H9 (cell line): ENCODE results near the gene BFSP1. TPM values are rescaled to one million over a fixed set of nuclear protein-coding genes. Genes with fewer than 3 reads are reported as not detected.

Experiments
- DNase-seq: peaks from one replicate; pipeline ENCODE4 v3.0.0-alpha.2; 2017
- H2AFZ ChIP-seq: one replicate; pipeline ENCODE4 v1.6.1; 2013; ENCODE audit warnings: mild to moderate bottlenecking, low read length, control low read depth, moderate library complexity
- H2AK5ac ChIP-seq: 2 replicates; pipeline ENCODE4 v1.6.1; 2013; ENCODE audit warnings: low read length, control low read depth, mixed read lengths; ENCODE audit not compliant: insufficient read length
- H2BK120ac ChIP-seq: one replicate; pipeline ENCODE4 v1.6.1; 2013; ENCODE audit warnings: low read depth, mild to moderate bottlenecking, low read length, control low read depth, inconsistent platforms; ENCODE audit not compliant: poor library complexity, severe bottlenecking
- H2BK12ac ChIP-seq: 2 replicates; pipeline ENCODE4 v1.6.1; 2013; ENCODE audit warnings: low read length, control low read depth, mixed read lengths, low read depth; ENCODE audit not compliant: insufficient read length
- H2BK15ac ChIP-seq: 2 replicates; pipeline ENCODE4 v1.6.1; 2013; ENCODE audit warnings: low read depth, low read length, control low read depth
- H2BK20ac ChIP-seq: one replicate; pipeline ENCODE4 v1.6.1; 2013; ENCODE audit warnings: low read depth, mild to moderate bottlenecking, low read length, control low read depth, inconsistent platforms; ENCODE audit not compliant: poor library complexity, severe bottlenecking
- H2BK5ac ChIP-seq: 2 replicates; pipeline ENCODE4 v1.6.1; 2013; ENCODE audit warnings: low read length, control low read depth, mixed read lengths; ENCODE audit not compliant: insufficient read length
- H3K14ac ChIP-seq: 2 replicates; pipeline ENCODE4 v1.6.1; 2013; ENCODE audit warnings: low read length, control low read depth; ENCODE audit not compliant: insufficient read depth
- H3K18ac ChIP-seq: 2 replicates; pipeline ENCODE4 v1.6.1; 2013; ENCODE audit warnings: low read depth, mild to moderate bottlenecking, mixed read lengths, low read length, control low read depth; ENCODE audit not compliant: insufficient read length
- H3K23ac ChIP-seq: 2 replicates; pipeline ENCODE4 v1.6.1; 2013; ENCODE audit warnings: low read length, control low read depth, mixed read lengths, low read depth; ENCODE audit not compliant: insufficient read length
- H3K23me2 ChIP-seq: 2 replicates; pipeline ENCODE4 v1.6.1; 2013; ENCODE audit warnings: low read depth, mild to moderate bottlenecking, mixed read lengths, low read length, control low read depth; ENCODE audit not compliant: insufficient read length, poor library complexity, severe bottlenecking
- H3K27ac ChIP-seq: 2 replicates; pipeline ENCODE4 v1.5.1; 2013; ENCODE audit warnings: low read length, control low read depth, mixed read lengths, low read depth; ENCODE audit not compliant: insufficient read length
- H3K27me3 ChIP-seq: 2 replicates; pipeline ENCODE4 v1.6.1; 2013; ENCODE audit warnings: low read length, control low read depth, inconsistent platforms; ENCODE audit not compliant: insufficient read depth
- H3K4ac ChIP-seq: 2 replicates; pipeline ENCODE4 v1.6.1; 2013; ENCODE audit warnings: low read depth, mild to moderate bottlenecking, control low read depth, inconsistent platforms, low read length, moderate library complexity
- H3K4me1 ChIP-seq: 2 replicates; pipeline ENCODE4 v1.6.1; 2013; ENCODE audit warnings: low read length, control low read depth, inconsistent platforms; ENCODE audit not compliant: insufficient read depth
- H3K4me2 ChIP-seq: 2 replicates; pipeline ENCODE4 v1.6.1; 2013; ENCODE audit warnings: low read length, control low read depth, mixed read lengths; ENCODE audit not compliant: insufficient read length, insufficient read depth
- H3K56ac ChIP-seq: 2 replicates; pipeline ENCODE4 v1.6.1; 2013; ENCODE audit warnings: low read depth, mild to moderate bottlenecking, mixed read lengths, low read length, control low read depth; ENCODE audit not compliant: insufficient read length
- H3K79me1 ChIP-seq: 2 replicates; pipeline ENCODE4 v1.6.1; 2013; ENCODE audit warnings: low read depth, mild to moderate bottlenecking, moderate library complexity, low read length, control low read depth, inconsistent platforms; ENCODE audit not compliant: insufficient read depth, poor library complexity, severe bottlenecking
- H3K79me2 ChIP-seq: 2 replicates; pipeline ENCODE4 v1.6.1; 2013; ENCODE audit warnings: low read length, control low read depth, inconsistent platforms; ENCODE audit not compliant: insufficient read depth
- H3K9ac ChIP-seq: 2 replicates; pipeline ENCODE4 v1.6.1; 2013; ENCODE audit warnings: low read length, control low read depth, mixed read lengths; ENCODE audit not compliant: insufficient read length; ENCODE audit errors: extremely low read depth
- H3K9me3 ChIP-seq: one replicate; pipeline ENCODE4 v1.6.1; 2013; ENCODE audit warnings: low read depth, low read length, inconsistent platforms; ENCODE audit not compliant: control insufficient read depth
- H3T11ph ChIP-seq: one replicate; pipeline ENCODE4 v1.6.1; 2013; ENCODE audit warnings: mild to moderate bottlenecking, low read length, control low read depth, inconsistent platforms
- H4K20me1 ChIP-seq: one replicate; pipeline ENCODE4 v1.6.1; 2013; ENCODE audit not compliant: control insufficient read depth, insufficient read length, insufficient read depth
- H4K5ac ChIP-seq: 2 replicates; pipeline ENCODE4 v1.6.1; 2013; ENCODE audit warnings: low read depth, mild to moderate bottlenecking, mixed read lengths, low read length, control low read depth; ENCODE audit not compliant: insufficient read length
- H4K8ac ChIP-seq: replicated peaks from 2 replicates; pipeline ENCODE4 v1.6.1; 2013; ENCODE audit warnings: low read length, control low read depth, mixed read lengths, low read depth; ENCODE audit not compliant: insufficient read length
- H4K91ac ChIP-seq: 2 replicates; pipeline ENCODE4 v1.6.1; 2013; ENCODE audit warnings: low read depth, mild to moderate bottlenecking, moderate library complexity, mixed read lengths, low read length, control low read depth; ENCODE audit not compliant: insufficient read length
- H3K27ac Mint-ChIP-seq, 3 experiments: 2 replicates in 2 of 3; 3 replicates in 1 of 3; pipeline ENCODE4 v1.8.0; 2020 to 2021; ENCODE audit warnings: mixed read lengths in 3 of 3, mild to moderate bottlenecking in 1 of 3, moderate library complexity in 1 of 3
- H3K27me3 Mint-ChIP-seq: 2 replicates; pipeline ENCODE4 v1.8.0; 2021; ENCODE audit warnings: low read depth, mild to moderate bottlenecking, moderate library complexity, mixed read lengths
- H3K36me3 Mint-ChIP-seq, 3 experiments: 2 replicates in 2 of 3; 3 replicates in 1 of 3; pipeline ENCODE4 v1.8.0; 2020 to 2021; ENCODE audit warnings: low read depth in 3 of 3, mixed read lengths in 3 of 3; ENCODE audit not compliant: insufficient read depth in 1 of 3
- H3K4me1 Mint-ChIP-seq, 2 experiments: 2 replicates each; pipeline ENCODE4 v1.8.0; 2020; ENCODE audit warnings: mixed read lengths in 2 of 2
- H3K4me3 Mint-ChIP-seq, 2 experiments: 2 replicates in 1 of 2; 3 replicates in 1 of 2; pipeline ENCODE4 v1.8.0; 2020 to 2021; ENCODE audit warnings: mild to moderate bottlenecking in 2 of 2, mixed read lengths in 2 of 2, moderate library complexity in 1 of 2
- H3K9me3 Mint-ChIP-seq, 2 experiments: 2 replicates in 1 of 2; 3 replicates in 1 of 2; pipeline ENCODE4 v1.8.0; 2020; ENCODE audit warnings: mild to moderate bottlenecking in 2 of 2, mixed read lengths in 2 of 2, moderate library complexity in 1 of 2
- CTCF ChIP-seq: fragments of 200-600 bp; sonication (generic); conservative IDR thresholded peaks from 3 replicates; pipeline ENCODE4 v1.8.0; 2021; ENCODE audit warnings: antibody characterized with exemption, mild to moderate bottlenecking
- WGBS: extraction: QIAGEN DNeasy Blood & Tissue Kit; methylation state at CpG from one replicate; pipeline ENCODE4 v1.1.7; 2013; ENCODE audit warnings: missing lambda C conversion rate, low lambda C conversion rate, mixed read lengths; ENCODE audit not compliant: insufficient read length; ENCODE audit errors: extremely low coverage; 5-methylcytosine and 5-hydroxymethylcytosine counted together
- total RNA-seq: library from RNA; stranded (reverse); gene quantifications from 2 replicates; pipeline ENCODE4 v1.2.1, GENCODE V29; 2021

BFSP1 gene
- total RNA-seq, 1 experiment from 2014 or later: 9.4 TPM

- no peak overlapping the region for H2BK5ac ChIP-seq
- H3K14ac ChIP-seq: no peak overlapping the region
- no peak overlapping the region for H3K9ac ChIP-seq
- WGBS: no CpG with 5 or more reads among the region's 8 CpGs
- DNase-seq: no peak
- H2BK120ac ChIP-seq: no peak overlapping the region
- H3K27ac ChIP-seq: no peak overlapping the region
- no peak overlapping the region for H2BK12ac ChIP-seq
- H3K27me3 ChIP-seq: no peaks in the 10 kb centered on the region
- H2BK15ac ChIP-seq: no peak overlapping the region
- H3K18ac ChIP-seq: no peak overlapping the region
- no peak overlapping the region for H3K4me2 ChIP-seq
- H3T11ph ChIP-seq: no peak overlapping the region
- no peaks in the 10 kb centered on the region for H3K79me2 ChIP-seq
- H2AFZ ChIP-seq: no peak overlapping the region
- H2AK5ac ChIP-seq: no peak overlapping the region
- no peaks in the 10 kb centered on the region for H3K4me1 ChIP-seq
- no peaks in the 10 kb centered on the region for H3K9me3 ChIP-seq
- no peaks in the 10 kb centered on the region for H4K20me1 ChIP-seq
- H4K91ac ChIP-seq: no peak overlapping the region
- no peak overlapping the region for H3K4me3 Mint-ChIP-seq
- no peak for TF ChIP-seq CTCF
- H3K9me3 Mint-ChIP-seq: no peaks in the 10 kb centered on the region
- H3K36me3 Mint-ChIP-seq: no peaks in the 10 kb centered on the region; a peak in 1 of 7 replicates
- H3K79me1 ChIP-seq: no peaks in the 10 kb centered on the region
- H3K23ac ChIP-seq: no peak overlapping the region
- H3K4ac ChIP-seq: no peak overlapping the region
- H4K8ac ChIP-seq: no peak overlapping the region
- H3K23me2 ChIP-seq: no peaks in the 10 kb centered on the region
- H3K56ac ChIP-seq: no peak overlapping the region
- H4K5ac ChIP-seq: no peak overlapping the region
- no peak overlapping the region for H2BK20ac ChIP-seq
- H3K27me3 Mint-ChIP-seq: peaks cover 5% of the 10 kb centered on the region
- peaks cover 5 to 10% of the 10 kb centered on the region in 2 experiments for H3K4me1 Mint-ChIP-seq
- H3K27ac Mint-ChIP-seq: no peak overlapping the region
Measured at GRCh38 chr20:17524560-17524959, 6.6 kb downstream of the BFSP1 start.
